ENCODE results near the gene MRPS2.

DNA sequence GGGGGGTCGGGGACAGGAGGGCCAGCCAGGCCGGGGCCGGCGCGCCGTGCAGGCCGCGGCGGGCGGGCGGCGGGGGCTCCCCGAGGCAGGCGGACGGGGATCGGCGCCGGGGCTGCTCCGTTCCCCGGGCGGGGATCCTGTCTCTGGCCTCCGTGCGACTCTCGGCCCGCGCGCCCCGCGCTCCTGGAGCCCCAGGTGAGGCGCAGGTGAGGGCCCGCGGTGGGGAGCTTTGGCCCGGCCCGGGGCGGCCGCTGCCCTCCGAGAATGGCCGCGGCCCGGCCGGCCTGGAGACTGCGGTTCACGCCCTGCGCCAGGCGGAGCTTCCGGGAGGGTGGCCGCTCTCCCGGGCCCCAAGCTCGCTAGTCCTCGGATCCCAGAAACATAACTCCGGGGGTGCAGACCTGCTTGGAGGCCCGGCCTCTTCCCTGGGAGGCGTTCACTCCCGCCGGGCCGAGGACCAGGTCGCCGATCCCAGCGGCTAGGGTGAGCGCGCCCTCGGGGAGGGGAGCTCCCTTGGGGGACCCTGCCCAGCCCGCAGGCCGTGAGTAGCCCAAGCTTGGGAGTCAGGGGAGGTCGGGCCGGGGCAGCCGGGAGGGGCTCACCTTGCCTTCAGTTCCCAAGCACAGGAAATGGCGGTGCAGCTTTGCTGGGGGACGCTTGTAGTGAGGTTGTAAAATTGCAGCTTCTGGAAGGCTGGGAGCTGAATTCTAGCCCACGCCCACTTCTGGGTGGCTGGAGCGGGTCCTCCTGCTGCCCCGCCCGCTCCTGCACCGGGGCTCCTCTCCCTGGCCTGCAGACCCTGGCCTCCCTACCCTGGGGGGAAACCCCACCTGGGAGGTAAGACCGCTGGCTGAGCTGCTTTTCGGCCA, 20.2 kb upstream of the MRPS2 start:
- TF ChIP-seq POLR2A (IDR thresholded peaks at IDR 0.05; ENCODE audit: low read depth, low read length) (no peak), TAF1 (IDR thresholded peaks at IDR 0.05; ENCODE audit: borderline replicate concordance, low read depth, low read length) (no peak)
